Measurements from ENCODE around the gene PTPN14.

Gene PTPN14

GRCh38 chr1:214435867-214436266, 115.5 kb downstream of the PTPN14 start:
- POLR2A ChIA-PET = no interaction called here
- TF ChIP-seq ZNF146 (tag by site-specific recombination; IDR thresholded peaks at IDR 0.05) (peak; percentile 95), ZNF580 (tag by site-specific recombination; IDR thresholded peaks at IDR 0.05) (peak; percentile 85), ZBTB44 (tag by site-specific recombination; IDR thresholded peaks at IDR 0.05) (no peak), SALL2 (tag by site-specific recombination; IDR thresholded peaks at IDR 0.05; ENCODE audit: borderline replicate concordance) (no peak), ZNF626 (tag by site-specific recombination; IDR thresholded peaks at IDR 0.05) (no peak)
- no peaks in the 10 kb centered on the region for H3K9me3 ChIP-seq (ENCODE audit: control insufficient read depth, insufficient read depth, low read depth, low read length)
- CTCF ChIA-PET = no interaction called here
- H3K4me1 ChIP-seq (ENCODE audit: control insufficient read depth, insufficient read depth, low read length) = peaks cover 14% of the 10 kb centered on the region
- H3K36me3 ChIP-seq (ENCODE audit: control insufficient read depth in 2 of 2, insufficient read depth in 1 of 2, low read length in 2 of 2) = no peaks in the 10 kb centered on the region
- no peak overlapping the region for H3K4me3 ChIP-seq (ENCODE audit: low read depth, low read length)
- no peak overlapping the region for H3K27ac ChIP-seq (ENCODE audit: extremely low read depth, low read depth, low read length)

- no peak overlapping the region for H3K4me3 ChIP-seq (ENCODE audit: low read depth, low read length)
- H3K36me3 ChIP-seq (ENCODE audit: control insufficient read depth in 2 of 2, insufficient read depth in 1 of 2, low read length in 2 of 2) = no peaks in the 10 kb centered on the region
- H3K4me1 ChIP-seq (ENCODE audit: control insufficient read depth, insufficient read depth, low read length) = no peaks in the 10 kb centered on the region
- TF ChIP-seq ZNF146 (tag by site-specific recombination; IDR thresholded peaks at IDR 0.05) (0 out of 2 replicates have a peak, but pooled peaks have one; percentile 21), ZNF214 (tag by site-specific recombination; IDR thresholded peaks at IDR 0.05; ENCODE audit: borderline replicate concordance) (no peak), GFI1B (tag by site-specific recombination; IDR thresholded peaks at IDR 0.05) (no peak)
- ChIA-PET POLR2A (no interaction called here), CTCF (no interaction called here)
- no peak overlapping the region for H3K27ac ChIP-seq (ENCODE audit: extremely low read depth, low read depth, low read length)
- no peaks in the 10 kb centered on the region for H3K9me3 ChIP-seq (ENCODE audit: control insufficient read depth, insufficient read depth, low read depth, low read length)
These were observed 119.2 kb downstream of the PTPN14 start for GRCh38 chr1:214432245-214432644.

- no peaks in the 10 kb centered on the region for H3K36me3 ChIP-seq (ENCODE audit: control insufficient read depth in 2 of 2, insufficient read depth in 1 of 2, low read length in 2 of 2)
- no peaks in the 10 kb centered on the region for H3K9me3 ChIP-seq (ENCODE audit: control insufficient read depth, insufficient read depth, low read depth, low read length)
- POLR2A ChIA-PET = no interaction called here
- TF ChIP-seq ZNF10 (tag by site-specific recombination; IDR thresholded peaks at IDR 0.05) = peak; percentile 85
- no peak for TF ChIP-seq ZFHX2 (tag by site-specific recombination; conservative IDR thresholded peaks at IDR 0.05)
- TF ChIP-seq ZNF391 (tag by site-specific recombination; IDR thresholded peaks at IDR 0.05; ENCODE audit: borderline replicate concordance, low read depth) = no peak
- TF ChIP-seq ZNF530 (tag by site-specific recombination; IDR thresholded peaks at IDR 0.05; ENCODE audit: low read depth) = no peak
- TF ChIP-seq, protein P1, sequence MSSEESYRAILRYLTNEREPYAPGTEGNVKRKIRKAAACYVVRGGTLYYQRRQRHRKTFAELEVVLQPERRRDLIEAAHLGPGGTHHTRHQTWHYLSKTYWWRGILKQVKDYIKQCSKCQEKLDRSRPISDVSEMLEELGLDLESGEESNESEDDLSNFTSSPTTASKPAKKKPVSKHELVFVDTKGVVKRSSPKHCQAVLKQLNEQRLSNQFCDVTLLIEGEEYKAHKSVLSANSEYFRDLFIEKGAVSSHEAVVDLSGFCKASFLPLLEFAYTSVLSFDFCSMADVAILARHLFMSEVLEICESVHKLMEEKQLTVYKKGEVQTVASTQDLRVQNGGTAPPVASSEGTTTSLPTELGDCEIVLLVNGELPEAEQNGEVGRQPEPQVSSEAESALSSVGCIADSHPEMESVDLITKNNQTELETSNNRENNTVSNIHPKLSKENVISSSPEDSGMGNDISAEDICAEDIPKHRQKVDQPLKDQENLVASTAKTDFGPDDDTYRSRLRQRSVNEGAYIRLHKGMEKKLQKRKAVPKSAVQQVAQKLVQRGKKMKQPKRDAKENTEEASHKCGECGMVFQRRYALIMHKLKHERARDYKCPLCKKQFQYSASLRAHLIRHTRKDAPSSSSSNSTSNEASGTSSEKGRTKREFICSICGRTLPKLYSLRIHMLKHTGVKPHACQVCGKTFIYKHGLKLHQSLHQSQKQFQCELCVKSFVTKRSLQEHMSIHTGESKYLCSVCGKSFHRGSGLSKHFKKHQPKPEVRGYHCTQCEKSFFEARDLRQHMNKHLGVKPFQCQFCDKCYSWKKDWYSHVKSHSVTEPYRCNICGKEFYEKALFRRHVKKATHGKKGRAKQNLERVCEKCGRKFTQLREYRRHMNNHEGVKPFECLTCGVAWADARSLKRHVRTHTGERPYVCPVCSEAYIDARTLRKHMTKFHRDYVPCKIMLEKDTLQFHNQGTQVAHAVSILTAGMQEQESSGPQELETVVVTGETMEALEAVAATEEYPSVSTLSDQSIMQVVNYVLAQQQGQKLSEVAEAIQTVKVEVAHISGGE (tag by site-specific recombination; conservative IDR thresholded peaks at IDR 0.05; ENCODE audit: low read depth) = peak; percentile 51; the same call in 1 of the 2 replicates
- H3K4me1 ChIP-seq (ENCODE audit: control insufficient read depth, insufficient read depth, low read length) = no peaks in the 10 kb centered on the region
- H3K27ac ChIP-seq (ENCODE audit: extremely low read depth, low read depth, low read length) = no peak overlapping the region
- no peak overlapping the region for H3K4me3 ChIP-seq (ENCODE audit: low read depth, low read length)
- CTCF ChIA-PET = no interaction called here
These were observed 121.2 kb downstream of the PTPN14 start for GRCh38 chr1:214429951-214430770.

Measured in HEK293 (cell line).